Left colon (tissue), 2 donors: ENCODE data around the gene CIAO2B. TPM values are rescaled to one million over a fixed set of nuclear protein-coding genes. Genes with fewer than 3 reads are reported as not detected.
A peak's percentile ranks its signal among the peaks of the same experiment; 100 is the strongest.
"Not testable (repeated sequence)": the region's sequence is repeated elsewhere in the genome, so short reads cannot be mapped to it uniquely, and the experiment has no call there.

Experiments
- ATAC-seq: fragments of 200-7000 bp; cut with Tn5 transposase; one replicate; pipeline ENCODE4 v1.9.1; 2020; ENCODE audit warnings: mild to moderate bottlenecking, moderate library complexity
- DNase-seq, 2 donors: peaks; one replicate each; pipeline ENCODE4 v3.0.0-alpha.2; 2020
- intact Hi-C, 2 donors: fragments of 100-400 bp; cut with DNase I in 1 of 2; cut with micrococcal nuclease in 1 of 2; formaldehyde crosslinking; loops; one replicate each; pipeline versions ENCODE4 v1.11.2 to v1.14.0; 2022; cut with DNase I, micrococcal nuclease
- total RNA-seq, 2 donors: library from RNA; stranded (reverse); fragmentation: NEBNext Ultra II Directional; extraction: Animal tissue kit (Norgen Biotek cat#: 25700); gene quantifications; one replicate each; pipeline ENCODE4 v1.2.1, GENCODE V29; 2021
- donor health status: DM: no; HTN: no; CAD: no.
- donor health status: DM: yes; HTN: yes; CAD: no.

CIAO2B gene
- total RNA-seq, 2 donors from 2014 or later: 82.7 to 109 TPM

GRCh38 chr16:66960270-66960669 is 26.1 kb upstream of the CIAO2B start:
- ATAC-seq (no peak), DNase-seq (no peak)
- intact Hi-C loops: no loop called here

- ATAC-seq: peak; percentile 14
- intact Hi-C loops: no loop called here
- DNase-seq: peak in 1 of 2 donors; percentile 53
These were observed 25.5 kb upstream of the CIAO2B start for GRCh38 chr16:66959704-66960161.

DNA sequence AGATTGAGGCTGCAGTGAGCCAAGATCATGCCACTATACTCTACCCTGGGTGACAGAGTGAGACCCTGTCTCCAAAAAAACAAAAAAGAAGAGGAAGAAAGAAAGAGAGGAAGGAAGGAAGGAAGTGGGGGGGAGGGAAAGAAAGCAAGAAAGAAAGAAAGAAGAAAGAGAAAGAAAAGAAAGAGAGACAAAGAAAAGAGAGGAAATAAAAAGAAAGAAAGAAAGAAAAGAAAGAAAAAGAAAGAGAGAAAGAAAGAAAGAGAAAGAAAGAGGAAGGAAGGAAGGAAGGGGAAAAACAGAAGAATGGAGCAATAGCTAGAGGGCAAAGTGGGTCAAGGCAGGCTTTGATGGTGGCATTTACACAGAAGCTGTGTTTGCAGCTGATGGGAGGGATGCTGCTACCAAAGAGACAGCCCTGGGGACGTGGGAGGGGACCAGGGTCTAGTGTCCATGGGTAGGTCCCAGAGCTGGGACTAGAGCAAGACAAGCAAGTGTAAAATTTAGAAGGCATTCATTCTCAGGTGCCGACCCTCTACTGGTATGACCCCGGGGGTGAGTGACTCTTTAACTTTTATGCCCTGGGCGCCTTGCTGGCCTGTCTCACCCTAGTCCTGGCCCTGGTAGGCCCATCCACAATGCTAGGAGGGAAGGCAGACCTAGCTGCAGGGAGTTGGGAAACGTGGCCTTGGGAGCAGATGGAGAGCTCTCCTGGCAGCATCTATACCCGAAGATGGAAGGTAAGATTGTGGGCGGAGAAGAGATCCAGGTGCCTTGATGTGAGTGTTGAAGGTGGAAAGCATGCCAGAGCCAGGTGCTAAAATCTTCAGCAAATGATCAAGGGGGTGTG is 24.9 kb upstream of the CIAO2B start:
- ATAC-seq (no peak), DNase-seq (no peak)
- intact Hi-C loops: no loop called here

DNA sequence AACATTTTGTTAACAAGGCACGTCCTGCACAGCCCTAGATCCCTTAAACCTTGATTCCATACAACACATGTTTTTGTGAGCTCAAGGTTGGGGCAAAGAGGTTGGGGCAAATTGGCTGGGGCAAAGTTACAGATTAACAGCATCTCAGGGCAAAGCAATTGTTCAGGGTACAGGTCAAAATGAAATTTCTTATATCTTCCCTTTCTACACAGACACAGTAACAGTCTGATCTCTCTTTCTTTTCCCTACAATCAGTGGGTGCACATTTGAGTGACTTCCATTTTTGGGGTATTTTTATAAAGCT is 21.9 kb upstream of the CIAO2B start:
- ATAC-seq, intact Hi-C loops, DNase-seq: not testable (repeated sequence)

DNA sequence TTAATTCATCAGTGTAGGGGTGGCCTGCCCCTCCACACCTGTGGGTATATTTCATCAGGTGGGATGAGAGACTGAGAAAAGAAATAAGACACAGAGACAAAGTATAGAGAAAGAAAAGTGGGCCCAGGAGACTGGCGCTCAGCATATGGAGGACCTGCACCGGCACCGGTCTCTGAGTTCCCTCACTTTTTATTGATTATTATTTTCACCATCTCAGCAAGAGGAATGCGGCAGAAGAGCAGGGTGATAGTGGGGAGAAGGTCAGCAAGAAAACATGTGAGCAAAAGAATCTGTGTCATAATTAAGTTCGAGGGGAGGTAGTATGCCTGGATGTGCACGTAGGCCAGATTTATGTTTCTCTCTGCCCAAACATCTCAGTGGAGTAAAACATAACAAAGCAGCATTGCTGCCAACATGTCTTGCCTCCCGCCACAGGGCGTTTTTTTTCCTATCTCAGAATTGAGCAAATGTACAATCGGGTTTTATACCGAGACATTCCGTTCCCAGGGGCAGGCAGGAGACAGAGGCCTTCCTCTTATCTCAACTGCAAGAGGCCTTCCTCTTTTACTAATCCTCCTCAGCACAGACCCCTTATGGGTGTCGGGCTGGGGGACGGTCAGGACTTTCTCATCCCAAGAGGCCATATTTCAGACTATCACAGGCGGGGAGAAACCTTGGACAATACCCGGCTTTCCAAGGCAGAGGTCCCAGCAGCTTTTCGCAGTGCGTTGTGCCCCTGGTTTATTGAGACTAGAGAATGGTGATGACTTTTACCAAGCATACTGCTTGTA is 21.4 kb upstream of the CIAO2B start:
- DNase-seq, intact Hi-C loops, ATAC-seq: not testable (repeated sequence)

DNA sequence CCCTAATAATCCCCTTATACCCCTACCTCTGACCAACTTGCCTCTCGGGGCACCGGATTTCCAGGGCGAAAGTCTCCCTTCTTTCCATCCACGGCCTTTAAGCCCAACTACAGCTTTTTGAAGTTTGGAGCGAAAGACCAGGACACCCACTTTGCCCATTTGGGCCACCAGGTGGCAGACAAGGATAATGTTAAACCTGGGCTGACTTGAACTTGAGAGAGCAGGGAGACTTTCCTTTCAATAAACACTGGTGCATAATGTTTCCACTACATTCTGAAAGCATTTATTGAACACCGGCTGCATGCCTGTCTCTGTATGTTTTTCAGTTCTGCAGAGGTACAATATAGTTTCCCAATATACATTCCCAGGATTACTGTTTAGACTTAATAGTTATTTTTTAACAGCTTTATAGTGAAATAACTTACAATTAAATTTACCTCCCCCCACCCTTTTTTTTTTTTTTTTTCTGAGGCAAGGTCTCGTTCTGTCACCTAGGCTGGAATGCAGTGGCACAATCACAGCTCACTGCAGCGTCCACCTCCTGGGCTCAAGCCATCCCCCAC is 20.0 kb upstream of the CIAO2B start:
- intact Hi-C loops: no loop called here
- peak; percentile 76 to 90 for DNase-seq
- peak; percentile 72 for ATAC-seq

DNA sequence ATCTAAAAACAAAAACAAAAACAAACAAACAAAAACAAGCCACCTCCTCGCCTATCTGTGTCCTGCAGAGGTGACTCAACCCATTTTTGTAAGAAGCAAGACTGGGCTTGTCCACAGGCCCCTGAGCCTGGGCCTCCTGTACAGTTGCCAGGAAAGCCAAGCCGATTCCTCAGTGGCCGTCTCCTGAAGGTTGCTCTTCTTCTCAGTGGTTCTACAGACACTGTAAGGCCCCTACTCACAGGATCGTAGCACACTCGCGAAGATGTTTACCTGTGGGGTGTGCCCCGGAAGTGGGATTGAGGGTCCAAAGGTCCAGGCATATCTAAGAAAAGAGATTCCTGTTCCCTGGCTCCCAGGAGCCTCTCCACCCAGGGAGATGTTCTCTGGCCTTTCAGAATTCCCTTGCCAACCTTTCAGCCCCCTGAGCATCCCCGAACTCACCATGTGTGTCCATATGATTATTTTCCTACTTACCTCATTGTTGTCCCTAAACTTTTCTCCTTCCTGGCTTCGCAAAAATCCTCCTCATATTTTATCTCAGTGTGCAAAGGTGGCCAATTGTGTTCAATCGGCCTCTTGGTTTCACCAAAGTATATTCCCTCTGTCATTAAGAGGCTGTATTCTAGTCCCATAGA is 19.4 kb upstream of the CIAO2B start:
- intact Hi-C loops: no loop called here
- ATAC-seq: peak; percentile 89
- DNase-seq: peak; percentile 72 to 82

DNA sequence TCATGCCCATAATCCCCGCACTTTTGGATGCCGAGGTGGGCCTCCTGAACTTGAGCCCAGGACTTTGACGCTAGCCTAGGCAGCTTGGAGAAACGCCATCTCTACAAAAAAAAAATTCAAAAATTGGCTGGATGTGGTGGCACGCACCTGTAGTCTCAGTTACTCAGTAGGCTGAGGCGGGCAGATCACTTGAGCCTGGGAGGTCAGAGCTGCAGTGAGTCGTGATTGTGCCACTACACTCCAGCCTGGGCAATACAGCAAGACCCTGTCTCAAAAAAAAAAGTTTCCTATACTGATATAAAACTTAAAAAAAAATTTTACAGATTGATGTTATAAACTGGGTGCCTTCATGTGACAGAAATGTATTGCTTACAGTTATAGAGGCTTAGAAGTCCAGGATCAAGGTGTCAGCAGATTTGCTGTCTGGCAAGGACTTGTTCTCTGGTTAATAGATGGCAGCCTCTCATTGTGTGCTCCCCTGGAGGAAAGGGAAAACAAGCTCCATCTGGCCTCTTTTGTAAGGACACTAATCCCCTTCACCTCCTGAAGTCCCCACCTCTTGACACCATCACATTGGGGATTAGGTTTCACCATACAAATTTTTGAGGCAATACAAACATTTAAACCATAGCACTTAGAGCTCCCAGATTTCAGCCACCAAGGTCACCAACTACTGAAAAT is 18.4 kb upstream of the CIAO2B start:
- ATAC-seq: no peak
- DNase-seq: no peak
- intact Hi-C loops: no loop called here

GRCh38 chr16:66950971-66951790 is 17.0 kb upstream of the CIAO2B start:
- ATAC-seq (no peak), DNase-seq (no peak)
- intact Hi-C loops: no loop called here

GRCh38 chr16:66950437-66950836 is 16.2 kb upstream of the CIAO2B start:
- DNase-seq (no peak), ATAC-seq (no peak)
- intact Hi-C loops: no loop called here

DNA sequence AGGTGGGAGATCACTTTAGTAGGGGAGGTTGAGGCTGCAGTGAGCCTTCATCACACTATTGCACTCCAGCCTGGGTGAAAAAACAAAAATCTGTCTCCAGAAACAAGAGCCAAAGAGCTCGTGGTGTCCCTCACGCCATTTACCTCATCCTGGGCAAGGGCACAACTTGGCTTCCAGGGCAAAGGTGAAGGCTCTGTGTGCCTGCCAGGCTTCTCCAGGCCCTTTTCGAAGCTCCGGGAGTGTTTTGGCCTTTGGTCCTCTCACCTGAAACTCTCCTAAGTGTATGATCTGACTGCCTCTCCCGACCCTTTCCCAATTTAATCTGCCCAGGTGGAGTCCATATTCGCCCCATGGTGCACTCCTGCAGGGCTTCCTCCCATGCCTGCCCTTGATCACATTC is 15.3 kb upstream of the CIAO2B start:
- intact Hi-C loops: no loop called here
- no peak for DNase-seq

DNA sequence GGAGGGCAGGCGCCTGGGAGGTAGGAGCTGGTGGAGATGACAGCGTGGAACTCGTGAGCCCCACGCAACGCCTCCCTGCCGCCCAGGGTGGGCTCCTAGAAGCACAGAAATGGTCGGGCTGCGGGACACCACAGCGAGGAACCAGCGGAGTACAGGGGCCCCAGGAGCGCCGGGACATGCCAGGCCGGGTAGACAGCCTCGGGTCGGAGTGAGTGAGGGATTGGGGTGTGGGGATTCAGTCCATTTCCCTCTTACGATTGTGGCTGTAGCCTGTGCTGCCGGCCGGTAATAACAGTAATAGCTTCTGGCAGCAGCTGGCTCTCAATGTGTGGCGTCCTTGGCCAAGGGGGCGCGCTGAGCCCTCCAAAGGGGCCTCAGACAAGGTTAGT is 14.6 kb upstream of the CIAO2B start:
- DNase-seq (no peak), ATAC-seq (no peak)
- intact Hi-C loops: no loop called here

More for the DNA sequence above, 15.3 kb upstream of the CIAO2B start:
- no peak for ATAC-seq

GRCh38 chr16:66948134-66948836 is 14.1 kb upstream of the CIAO2B start:
- peak; percentile 47 for ATAC-seq
- peak in 1 of 2 donors; percentile 50 for DNase-seq
- intact Hi-C loops: no loop called here

- ATAC-seq (peak; percentile 67), DNase-seq (peak; percentile 76 to 92)
- intact Hi-C loops: no loop called here
These were observed 13.3 kb upstream of the CIAO2B start for GRCh38 chr16:66947302-66948065.

- ATAC-seq (no peak), DNase-seq (no peak)
- intact Hi-C loops: no loop called here
These were observed 12.7 kb upstream of the CIAO2B start for GRCh38 chr16:66946974-66947301.

DNA sequence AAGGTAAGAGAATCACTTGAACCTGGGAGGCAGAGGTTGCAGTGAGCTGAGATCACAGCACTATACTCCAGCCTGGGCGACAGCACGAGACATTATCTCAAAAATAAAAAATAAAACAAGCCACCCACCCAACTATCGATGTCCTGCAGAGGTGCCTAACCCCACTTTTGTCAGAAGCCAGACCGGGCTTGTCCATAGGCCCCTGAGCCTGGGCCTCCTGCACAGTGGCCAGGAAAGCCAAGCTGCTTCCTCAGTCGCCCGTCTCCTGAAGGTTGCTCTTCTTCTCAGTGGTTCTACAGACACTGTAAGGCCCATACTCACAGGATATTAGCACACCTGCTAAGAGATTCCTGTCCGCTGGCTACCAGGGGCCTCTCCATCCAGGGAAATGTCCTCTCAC is 12.3 kb upstream of the CIAO2B start:
- ATAC-seq (no peak), DNase-seq (no peak)
- intact Hi-C loops: no loop called here

GRCh38 chr16:66945939-66946338 is 11.7 kb upstream of the CIAO2B start:
- intact Hi-C loops: no loop called here
- ATAC-seq (no peak), DNase-seq (no peak)
